Ishikawa (cell line): ENCODE data around the gene IKZF3.
A peak's percentile ranks its signal among the peaks of the same experiment; 100 is the strongest.

Source experiments
- CEBPB ChIP-seq: IDR thresholded peaks from 2 replicates; pipeline ENCODE4 v1.6.1; 2012
- CREB1 ChIP-seq: IDR thresholded peaks from 2 replicates; pipeline ENCODE4 v1.6.1; 2012; ENCODE audit warnings: low read depth
- EGR1 ChIP-seq: IDR thresholded peaks from 2 replicates; pipeline ENCODE4 v1.6.1; 2012
- EP300 ChIP-seq: IDR thresholded peaks from 2 replicates; pipeline ENCODE4 v1.6.1; 2012; ENCODE audit warnings: borderline replicate concordance
- FOXM1 ChIP-seq: IDR thresholded peaks from 2 replicates; pipeline ENCODE4 v1.6.1; 2012; ENCODE audit warnings: low read depth, borderline replicate concordance
- MAX ChIP-seq: IDR thresholded peaks from 2 replicates; pipeline ENCODE4 v1.6.1; 2012
- NFIC ChIP-seq: IDR thresholded peaks from 2 replicates; pipeline ENCODE4 v1.6.1; 2012
- RAD21 ChIP-seq: IDR thresholded peaks from 2 replicates; pipeline ENCODE4 v1.6.1; 2012; ENCODE audit warnings: low read depth
- REST ChIP-seq: IDR thresholded peaks from 2 replicates; pipeline ENCODE4 v1.6.1; 2012; ENCODE audit warnings: low read depth, mild to moderate bottlenecking
- TAF1 ChIP-seq: IDR thresholded peaks from 2 replicates; pipeline ENCODE4 v1.6.1; 2012; ENCODE audit warnings: low read depth, mild to moderate bottlenecking
- TCF12 ChIP-seq: IDR thresholded peaks from 2 replicates; pipeline ENCODE4 v1.6.1; 2012; ENCODE audit warnings: low read depth
- TEAD4 ChIP-seq: IDR thresholded peaks from 2 replicates; pipeline ENCODE4 v1.6.1; 2012
- USF1 ChIP-seq: IDR thresholded peaks from 2 replicates; pipeline ENCODE4 v1.6.1; 2012
- YY1 ChIP-seq: IDR thresholded peaks from 2 replicates; pipeline ENCODE4 v1.6.1; 2012; ENCODE audit warnings: low read depth
- ZBTB7A ChIP-seq: IDR thresholded peaks from 2 replicates; pipeline ENCODE4 v1.6.1; 2012; ENCODE audit warnings: low read depth

The IKZF3 gene

GRCh38 chr17:39812466-39812865, 51.6 kb downstream of the IKZF3 start:
- peak; percentile 61 for TF ChIP-seq TEAD4
- TF ChIP-seq USF1: 0 out of 2 replicates have a peak, but pooled peaks have one; percentile 35
- TF ChIP-seq NFIC: peak; percentile 94
- TF ChIP-seq CREB1: no peak
- TF ChIP-seq RAD21: peak; percentile 18; the same call in 1 of the 2 replicates
- peak; percentile 83; the same call in 1 of the 2 replicates for TF ChIP-seq EP300
- TF ChIP-seq EGR1: no peak
- peak; percentile 68; the same call in 1 of the 2 replicates for TF ChIP-seq MAX
- peak; percentile 76 for TF ChIP-seq TCF12
- 0 out of 2 replicates have a peak, but pooled peaks have one; percentile 38 for TF ChIP-seq YY1

GRCh38 chr17:39810939-39811728, 53.0 kb downstream of the IKZF3 start:
- TF ChIP-seq EP300: no peak
- no peak for TF ChIP-seq NFIC
- TF ChIP-seq TAF1: no peak
- TF ChIP-seq CREB1: no peak
- no peak for TF ChIP-seq ZBTB7A
- TF ChIP-seq FOXM1: no peak
- no peak for TF ChIP-seq EGR1
- no peak for TF ChIP-seq REST
- TF ChIP-seq MAX: no peak
- no peak for TF ChIP-seq RAD21
- TF ChIP-seq USF1: no peak
- no peak for TF ChIP-seq YY1
- no peak for TF ChIP-seq CEBPB
- TF ChIP-seq TEAD4: no peak

- TF ChIP-seq TEAD4: no peak
- no peak for TF ChIP-seq ZBTB7A
- TF ChIP-seq CEBPB: no peak
- TF ChIP-seq RAD21: no peak
- no peak for TF ChIP-seq EGR1
- TF ChIP-seq REST: no peak
- TF ChIP-seq TAF1: no peak
- no peak for TF ChIP-seq NFIC
- no peak for TF ChIP-seq MAX
- no peak for TF ChIP-seq USF1
- TF ChIP-seq TCF12: no peak
- no peak for TF ChIP-seq YY1
- no peak for TF ChIP-seq FOXM1
- TF ChIP-seq CREB1: no peak
- no peak for TF ChIP-seq EP300
These were observed 54.9 kb downstream of the IKZF3 start for GRCh38 chr17:39809221-39809620.

- TF ChIP-seq YY1 (no peak), CREB1 (no peak), EGR1 (no peak), TAF1 (no peak)
These were observed 55.6 kb downstream of the IKZF3 start for GRCh38 chr17:39808409-39808997.
